ENCODE measurements around the gene CACTIN. TPM values are rescaled to one million over a fixed set of nuclear protein-coding genes. Genes with fewer than 3 reads are reported as not detected.

The CACTIN gene
- total RNA-seq, 1 donor from 2014 or later, result 10.5 TPM

DNA sequence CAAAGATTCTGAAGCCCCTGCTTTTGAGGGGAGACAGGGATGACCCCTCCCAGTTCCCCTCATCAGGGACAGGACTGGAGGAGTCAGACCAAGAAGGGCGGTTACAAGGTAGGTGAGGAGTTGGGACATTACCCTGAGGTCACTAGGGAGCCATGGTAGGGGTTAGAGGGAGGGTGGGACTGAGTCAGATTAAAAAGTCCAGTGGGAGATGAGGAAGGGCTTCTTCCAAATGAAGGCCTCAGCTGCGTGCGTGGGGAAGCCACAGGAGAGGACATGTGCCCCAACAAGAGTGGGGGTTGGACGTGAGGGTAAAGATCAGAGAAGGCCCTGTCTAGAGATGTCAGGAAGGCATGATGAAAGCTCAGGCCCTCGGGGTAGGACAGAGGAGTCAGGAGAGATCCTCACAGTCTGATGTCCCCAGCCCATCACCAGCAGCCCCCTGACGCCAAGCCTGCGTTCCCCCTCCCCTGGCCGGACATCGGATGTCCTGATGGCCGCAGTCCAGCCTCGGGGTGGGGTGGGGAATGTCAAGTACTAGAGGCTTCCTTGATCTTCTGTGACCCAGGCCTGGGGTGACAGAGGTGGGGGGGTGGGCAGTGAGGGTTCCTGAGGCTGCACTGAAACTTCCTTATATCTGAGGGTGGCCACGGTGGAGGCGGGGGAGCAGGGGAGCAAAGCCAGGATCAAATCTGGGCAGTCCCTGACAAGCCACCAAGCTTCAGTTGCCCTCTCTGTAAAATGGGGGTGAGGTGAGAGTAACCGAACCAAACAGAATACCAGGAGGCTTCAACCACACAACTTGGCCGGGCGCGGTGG, 62.7 kb downstream of the CACTIN start:
- no peak for ATAC-seq

Other genes starting within 250 kb of the CACTIN start
- gene SMIM24, start 146.3 kb downstream of the CACTIN start, total RNA-seq, result not detected
- not detected for gene SMIM44, start 143.3 kb downstream of the CACTIN start, total RNA-seq
- gene DOHH, start 126.1 kb downstream of the CACTIN start, total RNA-seq, result 11.1 TPM
- 38.5 TPM for gene FZR1, start 120.5 kb downstream of the CACTIN start, total RNA-seq
- gene TEKTIP1, start 87.6 kb downstream of the CACTIN start, total RNA-seq, result 0.84 TPM
- gene MFSD12, start 69.2 kb downstream of the CACTIN start, total RNA-seq, result 25.7 TPM
- 36.6 TPM for gene HMG20B, start 53.8 kb downstream of the CACTIN start, total RNA-seq
- gene GIPC3, start 41.3 kb downstream of the CACTIN start, total RNA-seq, result 0.28 TPM
- gene TBXA2R, start 19.9 kb downstream of the CACTIN start, total RNA-seq, result 0.64 TPM
- 16.4 TPM for gene PIP5K1C, start 73.7 kb upstream of the CACTIN start, total RNA-seq
- gene TJP3, start 81.6 kb upstream of the CACTIN start, total RNA-seq, result 40.9 TPM
- 10.9 TPM for gene APBA3, start 134.9 kb upstream of the CACTIN start, total RNA-seq
- 62.3 TPM for gene MRPL54, start 135.9 kb upstream of the CACTIN start, total RNA-seq
- not detected for gene RAX2, start 145.4 kb upstream of the CACTIN start, total RNA-seq
- gene MATK, start 159.6 kb upstream of the CACTIN start, total RNA-seq, result 0.24 TPM
- not detected for gene ZFR2, start 242.2 kb upstream of the CACTIN start, total RNA-seq

All from esophagus mucosa (tissue), 1 donor.